Measurements from ENCODE around the gene TEX29. TPM values are rescaled to one million over a fixed set of nuclear protein-coding genes. Genes with fewer than 3 reads are reported as not detected.
A peak's percentile ranks its signal among the peaks of the same experiment; 100 is the strongest.

The TEX29 gene
- total RNA-seq, 1 experiment from 2014 or later, result 0.33 TPM

DNA sequence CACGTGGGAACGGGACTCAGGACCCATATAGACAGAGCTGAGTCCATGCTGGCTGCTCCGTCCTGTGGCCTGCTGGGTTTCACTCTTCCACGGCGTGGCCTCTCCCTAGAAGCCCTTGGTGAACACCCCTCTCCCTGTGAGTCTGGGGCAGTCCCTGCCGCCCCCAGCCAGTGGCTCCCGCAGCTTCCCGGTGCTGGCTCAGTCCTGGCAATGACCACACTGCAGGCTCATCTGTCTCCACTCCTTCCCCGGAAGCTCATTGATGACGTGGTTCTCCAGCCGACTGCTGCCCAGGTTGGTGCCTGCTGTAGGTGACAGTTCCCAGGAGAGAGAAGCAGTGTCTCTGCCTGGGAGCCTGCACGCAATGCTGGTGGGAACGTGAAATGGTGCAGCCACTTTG, 2.1 kb upstream of the TEX29 start:
- no peak overlapping the region for H3K4me2 ChIP-seq (ENCODE audit: insufficient read depth, insufficient read length, low read length)
- H4K5ac ChIP-seq (ENCODE audit: insufficient read length, low read depth, low read length), result no peak overlapping the region
- H4K8ac ChIP-seq (replicated peaks; ENCODE audit: insufficient read length, low read depth, low read length), result no peak overlapping the region
- H2BK12ac ChIP-seq (ENCODE audit: insufficient read length, low read depth, low read length), result no peak overlapping the region
- H3K23ac ChIP-seq (ENCODE audit: insufficient read length, low read depth, low read length), result no peak overlapping the region
- no peak overlapping the region for H3K9ac ChIP-seq (ENCODE audit: extremely low read depth, insufficient read length, low read length)
- Mint-ChIP-seq H3K9me3 (0 out of 5 replicates have a peak, but pooled peaks cover 0 to 2% of the 10 kb centered on the region in 2 experiments), H3K36me3 (ENCODE audit: insufficient read depth in 1 of 3, low read depth in 3 of 3) (peaks cover 0 to 3% (median under 1%) of the 10 kb centered on the region in 3 experiments; a peak in 3 of 7 replicates), H3K27ac (peak overlapping the region in 1 of 3 experiments; percentile 39; a peak in 2 of 7 replicates), H3K4me3 (no peak overlapping the region), H3K4me1 (peaks cover 7 to 10% of the 10 kb centered on the region in 2 experiments; a peak in 3 of 4 replicates), H3K27me3 (ENCODE audit: low read depth) (no peaks in the 10 kb centered on the region)
- H2BK120ac ChIP-seq (ENCODE audit: low read depth, low read length, poor library complexity, severe bottlenecking), result no peak overlapping the region
- WGBS (ENCODE audit: extremely low coverage, insufficient read length, low lambda C conversion rate), result no CpG with 5 or more reads among the region's 13 CpGs
- H3K27ac ChIP-seq (ENCODE audit: insufficient read length, low read depth, low read length), result no peak overlapping the region
- H3K4ac ChIP-seq (ENCODE audit: low read depth, low read length), result no peak overlapping the region
- H2AFZ ChIP-seq (ENCODE audit: low read length), result no peak overlapping the region
- H3K4me1 ChIP-seq (ENCODE audit: insufficient read depth, low read length), result no peaks in the 10 kb centered on the region
- DNase-seq, result no peak
- H3K79me2 ChIP-seq (ENCODE audit: insufficient read depth, low read length), result no peaks in the 10 kb centered on the region
- no peaks in the 10 kb centered on the region for H3K9me3 ChIP-seq (ENCODE audit: control insufficient read depth, low read depth, low read length)
- no peak overlapping the region for H2BK15ac ChIP-seq (ENCODE audit: low read depth, low read length)
- no peaks in the 10 kb centered on the region for H3K27me3 ChIP-seq (ENCODE audit: insufficient read depth, low read length)
- no peak overlapping the region for H3K18ac ChIP-seq (ENCODE audit: insufficient read length, low read depth, low read length)
- H4K91ac ChIP-seq (ENCODE audit: insufficient read length, low read depth, low read length), result no peak overlapping the region
- no peak overlapping the region for H2BK20ac ChIP-seq (ENCODE audit: low read depth, low read length, poor library complexity, severe bottlenecking)
- TF ChIP-seq, protein P1, sequence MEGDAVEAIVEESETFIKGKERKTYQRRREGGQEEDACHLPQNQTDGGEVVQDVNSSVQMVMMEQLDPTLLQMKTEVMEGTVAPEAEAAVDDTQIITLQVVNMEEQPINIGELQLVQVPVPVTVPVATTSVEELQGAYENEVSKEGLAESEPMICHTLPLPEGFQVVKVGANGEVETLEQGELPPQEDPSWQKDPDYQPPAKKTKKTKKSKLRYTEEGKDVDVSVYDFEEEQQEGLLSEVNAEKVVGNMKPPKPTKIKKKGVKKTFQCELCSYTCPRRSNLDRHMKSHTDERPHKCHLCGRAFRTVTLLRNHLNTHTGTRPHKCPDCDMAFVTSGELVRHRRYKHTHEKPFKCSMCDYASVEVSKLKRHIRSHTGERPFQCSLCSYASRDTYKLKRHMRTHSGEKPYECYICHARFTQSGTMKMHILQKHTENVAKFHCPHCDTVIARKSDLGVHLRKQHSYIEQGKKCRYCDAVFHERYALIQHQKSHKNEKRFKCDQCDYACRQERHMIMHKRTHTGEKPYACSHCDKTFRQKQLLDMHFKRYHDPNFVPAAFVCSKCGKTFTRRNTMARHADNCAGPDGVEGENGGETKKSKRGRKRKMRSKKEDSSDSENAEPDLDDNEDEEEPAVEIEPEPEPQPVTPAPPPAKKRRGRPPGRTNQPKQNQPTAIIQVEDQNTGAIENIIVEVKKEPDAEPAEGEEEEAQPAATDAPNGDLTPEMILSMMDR (conservative IDR thresholded peaks at IDR 0.05), result no peak
- H3K14ac ChIP-seq (ENCODE audit: insufficient read depth, low read length), result no peak overlapping the region
- H2BK5ac ChIP-seq (ENCODE audit: insufficient read length, low read length), result no peak overlapping the region
- H3K79me1 ChIP-seq (ENCODE audit: insufficient read depth, low read depth, low read length, poor library complexity, severe bottlenecking), result no peaks in the 10 kb centered on the region
- no peak overlapping the region for H3T11ph ChIP-seq (ENCODE audit: low read length)
- H2AK5ac ChIP-seq (ENCODE audit: insufficient read length, low read length), result no peak overlapping the region
- no peaks in the 10 kb centered on the region for H4K20me1 ChIP-seq (ENCODE audit: control insufficient read depth, insufficient read depth, insufficient read length)
- H3K56ac ChIP-seq (ENCODE audit: insufficient read length, low read depth, low read length), result no peak overlapping the region
- no peaks in the 10 kb centered on the region for H3K23me2 ChIP-seq (ENCODE audit: insufficient read length, low read depth, low read length, poor library complexity, severe bottlenecking)
